ENCODE results near the gene EP300.
"Not testable (repeated sequence)": the region's sequence is repeated elsewhere in the genome, so short reads cannot be mapped to it uniquely, and the experiment has no call there.

EP300 gene

GRCh38 chr22:41128606-41129005, 36.2 kb downstream of the EP300 start:
- peaks cover 39 to 96% of the 10 kb centered on the region in 2 donors for H3K36me3 ChIP-seq (replicated peaks in 1 of 2; ENCODE audit: control insufficient read depth in 2 of 2, insufficient read depth in 2 of 2, low read length in 2 of 2)
- no peak overlapping the region for H2BK12ac ChIP-seq (ENCODE audit: low read length)
- no peak overlapping the region for H3K27ac ChIP-seq (replicated peaks; ENCODE audit: low read length)
- H3K18ac ChIP-seq (ENCODE audit: low read length), result no peak overlapping the region
- peaks cover 0 to 2% of the 10 kb centered on the region in 2 donors for H3K9me3 ChIP-seq (replicated peaks in 1 of 2; ENCODE audit: control insufficient read depth in 2 of 2, insufficient read depth in 1 of 2, low read depth in 1 of 2, low read length in 2 of 2)
- H3K9ac ChIP-seq (ENCODE audit: low read depth, low read length, poor library complexity), result no peak overlapping the region
- no peaks in the 10 kb centered on the region for H3K27me3 ChIP-seq (ENCODE audit: control insufficient read depth in 3 of 3, insufficient read depth in 3 of 3, low read depth in 1 of 3, low read length in 3 of 3)
- no CpG with 5 or more reads among the region's 14 CpGs for WGBS, 2 donors (ENCODE audit: extremely low coverage in 2 of 2, insufficient read length in 2 of 2, insufficient replicate concordance in 1 of 2)
- H3K23ac ChIP-seq (ENCODE audit: low read depth, low read length, poor library complexity), result no peak overlapping the region
- peaks cover 6% of the 10 kb centered on the region for H3K79me1 ChIP-seq (ENCODE audit: low read depth, low read length)
- H2BK120ac ChIP-seq (ENCODE audit: low read depth, low read length), result no peak overlapping the region
- DNase-seq (ENCODE audit: low spot score), result no peak
- no peak overlapping the region for H2BK15ac ChIP-seq (ENCODE audit: low read length)
- H3K4me1 ChIP-seq (ENCODE audit: control insufficient read depth in 2 of 2, insufficient read depth in 1 of 2, low read depth in 1 of 2, low read length in 2 of 2), result no peaks in the 10 kb centered on the region
- no peak overlapping the region for H4K8ac ChIP-seq (ENCODE audit: low read depth, low read length)
- H4K91ac ChIP-seq (ENCODE audit: low read depth, low read length, poor library complexity), result no peak overlapping the region
- no peak overlapping the region for H2AFZ ChIP-seq (ENCODE audit: low read length)
- no peak overlapping the region for H3K4ac ChIP-seq (ENCODE audit: low read length)
- no peak overlapping the region for H2AK5ac ChIP-seq (ENCODE audit: low read depth, low read length)
- H3K4me3 ChIP-seq (ENCODE audit: low read length in 2 of 2), result no peak overlapping the region
- no peak overlapping the region for H3K14ac ChIP-seq (ENCODE audit: low read length)
- H3K4me2 ChIP-seq (ENCODE audit: insufficient read depth, low read length, poor library complexity, severe bottlenecking), result no peak overlapping the region
- H2BK5ac ChIP-seq (ENCODE audit: low read length), result no peak overlapping the region

GRCh38 chr22:41132550-41132949, 40.2 kb downstream of the EP300 start:
- Histone ChIP-seq H3K36me3 (replicated peaks in 1 of 2; ENCODE audit: control insufficient read depth in 2 of 2, insufficient read depth in 2 of 2, low read length in 2 of 2) (peaks cover 45 to 99% of the 10 kb centered on the region in 2 donors), H2AK5ac (ENCODE audit: low read depth, low read length) (no peak overlapping the region), H2AFZ (ENCODE audit: low read length) (no peak overlapping the region), H3K79me1 (ENCODE audit: low read depth, low read length) (peaks cover 3% of the 10 kb centered on the region), H3K23ac (ENCODE audit: low read depth, low read length, poor library complexity) (no peak overlapping the region), H2BK5ac (ENCODE audit: low read length) (no peak overlapping the region), H3K4me3 (ENCODE audit: low read length in 2 of 2) (no peak overlapping the region), H3K18ac (ENCODE audit: low read length) (no peak overlapping the region), H4K8ac (ENCODE audit: low read depth, low read length) (no peak overlapping the region), H3K9ac (ENCODE audit: low read depth, low read length, poor library complexity) (no peak overlapping the region), H3K9me3 (replicated peaks in 1 of 2; ENCODE audit: control insufficient read depth in 2 of 2, insufficient read depth in 1 of 2, low read depth in 1 of 2, low read length in 2 of 2) (no peaks in the 10 kb centered on the region), H2BK15ac (ENCODE audit: low read length) (no peak overlapping the region), H3K27ac (replicated peaks; ENCODE audit: low read length) (no peak overlapping the region), H2BK12ac (ENCODE audit: low read length) (no peak overlapping the region), H3K27me3 (ENCODE audit: control insufficient read depth in 3 of 3, insufficient read depth in 3 of 3, low read depth in 1 of 3, low read length in 3 of 3) (no peaks in the 10 kb centered on the region), H3K4ac (ENCODE audit: low read length) (no peak overlapping the region), H3K4me2 (ENCODE audit: insufficient read depth, low read length, poor library complexity, severe bottlenecking) (no peak overlapping the region), H2BK120ac (ENCODE audit: low read depth, low read length) (no peak overlapping the region), H3K14ac (ENCODE audit: low read length) (no peak overlapping the region), H3K4me1 (ENCODE audit: control insufficient read depth in 2 of 2, insufficient read depth in 1 of 2, low read depth in 1 of 2, low read length in 2 of 2) (no peaks in the 10 kb centered on the region), H4K91ac (ENCODE audit: low read depth, low read length, poor library complexity) (no peak overlapping the region)
- DNase-seq (ENCODE audit: low spot score), result no peak
- no CpG with 5 or more reads among the region's 2 CpGs for WGBS, 2 donors (ENCODE audit: extremely low coverage in 2 of 2, insufficient read length in 2 of 2, insufficient replicate concordance in 1 of 2)

GRCh38 chr22:41140365-41140957, 48.1 kb downstream of the EP300 start:
- Histone ChIP-seq H3K9ac (ENCODE audit: low read depth, low read length, poor library complexity) (no peak overlapping the region), H3K36me3 (replicated peaks in 1 of 2; ENCODE audit: control insufficient read depth in 2 of 2, insufficient read depth in 2 of 2, low read length in 2 of 2) (peaks cover 47 to 100% of the 10 kb centered on the region in 2 donors), H2BK120ac (ENCODE audit: low read depth, low read length) (no peak overlapping the region), H3K9me3 (replicated peaks in 1 of 2; ENCODE audit: control insufficient read depth in 2 of 2, insufficient read depth in 1 of 2, low read depth in 1 of 2, low read length in 2 of 2) (no peaks in the 10 kb centered on the region), H3K79me1 (ENCODE audit: low read depth, low read length) (peaks cover 2% of the 10 kb centered on the region), H3K4ac (ENCODE audit: low read length) (no peak overlapping the region), H3K4me1 (ENCODE audit: control insufficient read depth in 2 of 2, insufficient read depth in 1 of 2, low read depth in 1 of 2, low read length in 2 of 2) (no peaks in the 10 kb centered on the region), H3K18ac (ENCODE audit: low read length) (no peak overlapping the region), H2AFZ (ENCODE audit: low read length) (no peak overlapping the region), H4K91ac (ENCODE audit: low read depth, low read length, poor library complexity) (no peak overlapping the region), H3K27ac (replicated peaks; ENCODE audit: low read length) (no peak overlapping the region), H3K27me3 (ENCODE audit: control insufficient read depth in 3 of 3, insufficient read depth in 3 of 3, low read depth in 1 of 3, low read length in 3 of 3) (no peaks in the 10 kb centered on the region), H3K4me3 (ENCODE audit: low read length in 2 of 2) (no peak overlapping the region), H4K8ac (ENCODE audit: low read depth, low read length) (no peak overlapping the region), H2AK5ac (ENCODE audit: low read depth, low read length) (no peak overlapping the region), H2BK15ac (ENCODE audit: low read length) (no peak overlapping the region), H3K4me2 (ENCODE audit: insufficient read depth, low read length, poor library complexity, severe bottlenecking) (no peak overlapping the region), H3K14ac (ENCODE audit: low read length) (no peak overlapping the region), H2BK5ac (ENCODE audit: low read length) (no peak overlapping the region), H3K23ac (ENCODE audit: low read depth, low read length, poor library complexity) (no peak overlapping the region), H2BK12ac (ENCODE audit: low read length) (no peak overlapping the region)
- DNase-seq (ENCODE audit: low spot score), result no peak
- no CpG with 5 or more reads among the region's 10 CpGs for WGBS, 2 donors (ENCODE audit: extremely low coverage in 2 of 2, insufficient read length in 2 of 2, insufficient replicate concordance in 1 of 2)

- H4K91ac ChIP-seq (ENCODE audit: low read depth, low read length, poor library complexity); H3K27ac ChIP-seq (replicated peaks; ENCODE audit: low read length); H3K4me3 ChIP-seq (ENCODE audit: low read length in 2 of 2); H3K4ac ChIP-seq (ENCODE audit: low read length); H2BK5ac ChIP-seq (ENCODE audit: low read length); H2AFZ ChIP-seq (ENCODE audit: low read length); H2BK15ac ChIP-seq (ENCODE audit: low read length); H3K79me1 ChIP-seq (ENCODE audit: low read depth, low read length); H2BK12ac ChIP-seq (ENCODE audit: low read length); H3K4me1 ChIP-seq (ENCODE audit: control insufficient read depth in 2 of 2, insufficient read depth in 1 of 2, low read depth in 1 of 2, low read length in 2 of 2); H3K23ac ChIP-seq (ENCODE audit: low read depth, low read length, poor library complexity); H3K14ac ChIP-seq (ENCODE audit: low read length); H3K27me3 ChIP-seq (ENCODE audit: control insufficient read depth in 3 of 3, insufficient read depth in 3 of 3, low read depth in 1 of 3, low read length in 3 of 3); H2AK5ac ChIP-seq (ENCODE audit: low read depth, low read length); H3K9ac ChIP-seq (ENCODE audit: low read depth, low read length, poor library complexity); DNase-seq (ENCODE audit: low spot score); H2BK120ac ChIP-seq (ENCODE audit: low read depth, low read length); H3K9me3 ChIP-seq (replicated peaks in 1 of 2; ENCODE audit: control insufficient read depth in 2 of 2, insufficient read depth in 1 of 2, low read depth in 1 of 2, low read length in 2 of 2); H3K4me2 ChIP-seq (ENCODE audit: insufficient read depth, low read length, poor library complexity, severe bottlenecking); H3K18ac ChIP-seq (ENCODE audit: low read length); H4K8ac ChIP-seq (ENCODE audit: low read depth, low read length): not testable (repeated sequence)
- peaks cover 44 to 98% of the 10 kb centered on the region in 2 donors for H3K36me3 ChIP-seq (replicated peaks in 1 of 2; ENCODE audit: control insufficient read depth in 2 of 2, insufficient read depth in 2 of 2, low read length in 2 of 2)
- WGBS, 2 donors (ENCODE audit: extremely low coverage in 2 of 2, insufficient read length in 2 of 2, insufficient replicate concordance in 1 of 2), result no CpG with 5 or more reads among the region's 6 CpGs
These were observed 53.5 kb downstream of the EP300 start for GRCh38 chr22:41145921-41146320.

All from neuronal stem cell (in vitro differentiated cells).